Cardiac atrium fibroblast (primary cell): ENCODE data around the gene UBN1. TPM values are rescaled to one million over a fixed set of nuclear protein-coding genes. Genes with fewer than 3 reads are reported as not detected.

Source experiments
- total RNA-seq: library from RNA; depleted of rRNA; stranded (reverse); fragments of >200 nt; gene quantifications from 2 replicates; pipeline ENCODE4 v1.2.3, GENCODE V29; 2015

UBN1 gene, protein sequence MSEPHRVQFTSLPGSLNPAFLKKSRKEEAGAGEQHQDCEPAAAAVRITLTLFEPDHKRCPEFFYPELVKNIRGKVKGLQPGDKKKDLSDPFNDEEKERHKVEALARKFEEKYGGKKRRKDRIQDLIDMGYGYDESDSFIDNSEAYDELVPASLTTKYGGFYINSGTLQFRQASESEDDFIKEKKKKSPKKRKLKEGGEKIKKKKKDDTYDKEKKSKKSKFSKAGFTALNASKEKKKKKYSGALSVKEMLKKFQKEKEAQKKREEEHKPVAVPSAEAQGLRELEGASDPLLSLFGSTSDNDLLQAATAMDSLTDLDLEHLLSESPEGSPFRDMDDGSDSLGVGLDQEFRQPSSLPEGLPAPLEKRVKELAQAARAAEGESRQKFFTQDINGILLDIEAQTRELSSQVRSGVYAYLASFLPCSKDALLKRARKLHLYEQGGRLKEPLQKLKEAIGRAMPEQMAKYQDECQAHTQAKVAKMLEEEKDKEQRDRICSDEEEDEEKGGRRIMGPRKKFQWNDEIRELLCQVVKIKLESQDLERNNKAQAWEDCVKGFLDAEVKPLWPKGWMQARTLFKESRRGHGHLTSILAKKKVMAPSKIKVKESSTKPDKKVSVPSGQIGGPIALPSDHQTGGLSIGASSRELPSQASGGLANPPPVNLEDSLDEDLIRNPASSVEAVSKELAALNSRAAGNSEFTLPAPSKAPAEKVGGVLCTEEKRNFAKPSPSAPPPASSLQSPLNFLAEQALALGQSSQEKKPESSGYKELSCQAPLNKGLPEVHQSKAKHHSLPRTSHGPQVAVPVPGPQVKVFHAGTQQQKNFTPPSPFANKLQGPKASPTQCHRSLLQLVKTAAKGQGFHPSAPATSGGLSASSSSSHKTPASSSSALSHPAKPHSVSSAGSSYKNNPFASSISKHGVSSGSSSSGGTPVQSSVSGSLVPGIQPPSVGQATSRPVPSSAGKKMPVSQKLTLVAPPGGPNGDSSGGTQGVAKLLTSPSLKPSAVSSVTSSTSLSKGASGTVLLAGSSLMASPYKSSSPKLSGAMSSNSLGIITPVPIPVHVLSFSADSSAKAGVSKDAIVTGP (N-terminal part only)
- total RNA-seq, result 24.2 and 24.3 TPM in 2 replicates

DNA sequence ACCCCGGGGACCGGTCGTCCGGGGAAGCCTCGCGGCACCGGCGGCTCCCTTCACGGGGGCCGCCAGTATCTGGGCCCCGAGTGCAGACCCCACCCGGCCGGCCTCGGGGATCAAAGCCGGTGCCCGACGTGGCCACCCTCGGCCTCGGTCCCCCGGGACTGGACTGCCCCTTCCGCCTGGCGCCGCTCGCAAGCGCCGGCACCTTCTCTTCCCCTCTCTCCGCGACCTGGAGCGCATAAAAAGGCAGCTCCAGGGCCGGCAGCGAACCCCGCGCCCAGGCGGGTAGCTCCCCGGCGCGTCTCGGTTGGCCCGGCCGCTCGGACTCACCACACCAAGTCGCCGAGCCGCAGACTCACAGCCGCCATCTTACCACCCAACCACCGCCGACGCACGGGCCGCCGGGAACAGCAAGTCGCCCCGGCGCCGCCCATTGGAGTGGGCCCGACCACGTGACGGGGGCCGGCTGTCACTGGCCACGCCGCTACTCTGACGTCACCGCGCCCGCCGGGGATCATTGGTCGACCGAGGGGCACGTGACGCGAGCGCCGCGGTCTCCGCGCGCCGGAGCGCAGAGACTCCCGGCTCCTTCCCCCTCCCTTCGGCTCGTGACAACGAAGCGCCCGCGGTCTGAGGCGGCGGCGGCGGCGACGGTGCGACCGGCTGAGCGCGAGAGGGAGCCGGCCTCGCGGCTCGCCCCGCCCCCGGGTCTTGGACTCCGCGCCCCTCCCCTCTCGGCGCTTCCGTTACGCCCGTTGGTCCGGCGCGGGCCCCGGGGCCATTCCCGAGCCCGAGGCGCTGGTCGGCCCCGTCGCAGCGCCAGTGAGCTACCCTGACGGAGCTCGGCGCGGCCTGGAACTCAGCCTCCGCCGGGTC, at the start of gene UBN1, which contains the start of gene GLYR1:
Gene UBN1, plus strand, starts transcription at position 581 of the 873 bp plus-strand sequence. CDS start 5,437 bp downstream, outside the sequence.
Gene GLYR1, minus strand, starts transcription at position 388 of the 873 bp plus-strand sequence. Its CDS starts 23 bp downstream, at position 365.

DNA sequence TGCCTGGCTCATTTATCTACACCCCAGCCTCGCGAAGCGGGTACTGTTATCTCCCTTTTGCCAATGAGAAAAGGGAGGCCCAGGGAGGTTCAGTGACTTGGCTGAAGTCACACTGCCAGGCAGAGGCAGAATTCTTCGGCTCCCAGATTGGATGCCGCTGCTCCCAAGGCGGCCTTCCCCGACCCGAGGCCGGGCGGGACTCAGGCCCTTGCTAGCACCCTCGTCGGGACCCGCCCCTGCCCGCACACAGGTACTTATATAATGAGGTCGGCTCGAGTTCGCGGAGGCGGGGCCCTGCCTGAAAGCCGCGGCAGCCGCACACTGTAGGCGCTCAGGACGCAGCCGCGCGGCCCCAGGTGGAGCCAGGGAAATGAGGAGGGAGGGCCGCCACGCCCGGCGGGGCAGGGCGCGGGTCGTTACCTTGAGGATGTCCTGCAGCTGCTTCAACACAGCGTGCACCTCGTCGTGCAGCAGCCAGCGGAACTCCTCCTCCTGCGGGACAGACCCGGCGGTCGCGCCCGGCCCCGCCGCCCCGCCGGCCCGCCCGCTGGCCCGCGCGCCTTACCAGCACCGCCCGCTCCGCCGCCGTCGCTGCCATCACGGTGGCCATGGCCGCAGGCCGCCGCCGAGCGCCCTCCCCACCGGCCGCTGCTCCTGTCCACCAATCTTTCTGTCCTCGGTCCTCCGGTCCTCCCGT, 45.2 kb upstream of the UBN1 start, which contains the start of gene ROGDI:
Gene ROGDI, minus strand, starts transcription at position 672 of the 697 bp plus-strand sequence. Its CDS starts 62 bp downstream, at position 610.

Other genes with a start within 250 kb of the UBN1 start
- 5.7 and 17.0 TPM in 2 replicates for gene UBALD1, start 232.6 kb upstream of the UBN1 start, total RNA-seq
- 21.9 and 23.3 TPM in 2 replicates for gene MGRN1, start 222.7 kb upstream of the UBN1 start, total RNA-seq
- 13.6 and 19.1 TPM in 2 replicates for gene NUDT16L1, start 153.9 kb upstream of the UBN1 start, total RNA-seq
- gene ANKS3, start 113.2 kb upstream of the UBN1 start, total RNA-seq, result 13.5 and 15.6 TPM in 2 replicates
- 0.97 and 1.1 TPM in 2 replicates for gene DNAAF8, start 112.9 kb upstream of the UBN1 start, total RNA-seq
- 8.4 and 16.8 TPM in 2 replicates for gene ZNF500, start 80.3 kb upstream of the UBN1 start, total RNA-seq
- gene SEPTIN12, start 59.1 kb upstream of the UBN1 start, total RNA-seq, result not detected in 2 replicates
- not detected in 2 replicates for gene SMIM22, start 52.1 kb upstream of the UBN1 start, total RNA-seq
- gene ROGDI, start 44.8 kb upstream of the UBN1 start, total RNA-seq, result 20.6 and 22.4 TPM in 2 replicates
- gene GLYR1, start 193 bp upstream of the UBN1 start, total RNA-seq, result 31.4 and 32.6 TPM in 2 replicates
- 24.6 and 24.9 TPM in 2 replicates for gene PPL, start 89.7 kb downstream of the UBN1 start, total RNA-seq
- under 0.01 and 0.72 TPM in 2 replicates for gene SEC14L5, start 110.8 kb downstream of the UBN1 start, total RNA-seq
- 24.2 and 47.6 TPM in 2 replicates for gene NAGPA, start 186.5 kb downstream of the UBN1 start, total RNA-seq
- 1.5 and 5.1 TPM in 2 replicates for gene C16orf89, start 218.5 kb downstream of the UBN1 start, total RNA-seq
- 40.7 and 49.8 TPM in 2 replicates for gene ALG1, start 224.4 kb downstream of the UBN1 start, total RNA-seq